ENCODE data around the gene POLN. TPM values are rescaled to one million over a fixed set of nuclear protein-coding genes. Genes with fewer than 3 reads are reported as not detected.

Gene POLN
- total RNA-seq, 4 donors from 2014 or later, result 2.6 to 10.6 (median 6.8) TPM

- no peak for TF ChIP-seq CTCF (IDR thresholded peaks at IDR 0.05; ENCODE audit: low read depth)
Observed at GRCh38 chr4:2141022-2141761, 100.7 kb downstream of the POLN start.

GRCh38 chr4:2138846-2139500 is 102.9 kb downstream of the POLN start:
- no peak for TF ChIP-seq CTCF (IDR thresholded peaks at IDR 0.05; ENCODE audit: low read depth)

- TF ChIP-seq CTCF (IDR thresholded peaks at IDR 0.05; ENCODE audit: low read depth), result no peak
Observed at GRCh38 chr4:2136726-2137125, 105.2 kb downstream of the POLN start.

- TF ChIP-seq CTCF (IDR thresholded peaks at IDR 0.05; ENCODE audit: low read depth), result no peak
Observed at GRCh38 chr4:2135083-2135482, 106.8 kb downstream of the POLN start.

- no peak for TF ChIP-seq CTCF (IDR thresholded peaks at IDR 0.05; ENCODE audit: low read depth)
Observed at GRCh38 chr4:2132438-2132837, 109.5 kb downstream of the POLN start.

GRCh38 chr4:2127609-2128332 is 114.2 kb downstream of the POLN start:
- no peak for TF ChIP-seq CTCF (IDR thresholded peaks at IDR 0.05; ENCODE audit: low read depth)
